ACC112 (cell line): ENCODE results near the gene OTUD7B.
A peak's percentile ranks its signal among the peaks of the same experiment; 100 is the strongest.

Source experiments
- H2AFZ ChIP-seq: fragments of 200-600 bp; sonication (generic); one replicate; pipeline ENCODE4 v1.6.0; 2017; ENCODE audit warnings: antibody characterized with exemption, low read length; ENCODE audit not compliant: unreplicated experiment
- H3K27ac ChIP-seq: fragments of 200-600 bp; sonication (generic); 2 replicates; pipeline ENCODE4 v1.5.1; 2014; ENCODE audit warnings: low read depth, mild to moderate bottlenecking, antibody characterized with exemption, low read length, moderate library complexity
- H3K27me3 ChIP-seq: fragments of 200-600 bp; sonication (generic); 2 replicates; pipeline ENCODE4 v1.6.1; 2014; ENCODE audit warnings: mild to moderate bottlenecking, antibody characterized with exemption, low read length, moderate library complexity, mixed read lengths; ENCODE audit not compliant: insufficient read depth
- H3K36me3 ChIP-seq: fragments of 200-600 bp; sonication (generic); 2 replicates; pipeline ENCODE4 v1.6.1; 2016; ENCODE audit warnings: mild to moderate bottlenecking, antibody characterized with exemption, low read length, moderate library complexity, mixed read lengths; ENCODE audit not compliant: insufficient read depth
- H3K4me1 ChIP-seq: fragments of 200-600 bp; sonication (generic); one replicate; pipeline ENCODE4 v1.6.1; 2016; ENCODE audit warnings: low read length, mixed read lengths; ENCODE audit not compliant: insufficient read depth, unreplicated experiment, control insufficient read depth
- H3K4me3 ChIP-seq: fragments of 200-600 bp; sonication (generic); 2 replicates; pipeline ENCODE4 v1.5.1; 2014; ENCODE audit warnings: mild to moderate bottlenecking, low read depth, low read length
- H3K79me2 ChIP-seq: fragments of 200-600 bp; sonication (generic); one replicate; pipeline ENCODE4 v1.6.0; 2016; ENCODE audit warnings: low read length; ENCODE audit not compliant: control insufficient read depth, unreplicated experiment, insufficient read depth

Gene OTUD7B

GRCh38 chr1:150005606-150006005, 4.9 kb downstream of the OTUD7B start:
- Histone ChIP-seq H3K4me3 (no peak overlapping the region), H2AFZ (no peak overlapping the region), H3K79me2 (peaks cover 57% of the 10 kb centered on the region), H3K4me1 (peaks cover 38% of the 10 kb centered on the region), H3K27ac (no peak overlapping the region), H3K36me3 (peaks cover 4% of the 10 kb centered on the region; the same call in 1 of the 2 replicates), H3K27me3 (no peaks in the 10 kb centered on the region)

- Histone ChIP-seq H3K79me2 (peaks cover 46% of the 10 kb centered on the region), H3K27ac (no peak overlapping the region), H3K27me3 (no peaks in the 10 kb centered on the region), H3K36me3 (peaks cover 4% of the 10 kb centered on the region; the same call in 1 of the 2 replicates), H2AFZ (no peak overlapping the region), H3K4me1 (peaks cover 37% of the 10 kb centered on the region), H3K4me3 (no peak overlapping the region)
Observed at GRCh38 chr1:150003801-150004200, 6.7 kb downstream of the OTUD7B start.

- Histone ChIP-seq H3K27ac (no peak overlapping the region), H3K27me3 (no peaks in the 10 kb centered on the region), H2AFZ (no peak overlapping the region), H3K79me2 (peaks cover 45% of the 10 kb centered on the region), H3K36me3 (peaks cover 4% of the 10 kb centered on the region; the same call in 1 of the 2 replicates), H3K4me3 (no peak overlapping the region), H3K4me1 (peaks cover 24% of the 10 kb centered on the region)
Observed at GRCh38 chr1:150002217-150002616, 8.3 kb downstream of the OTUD7B start.

- H3K36me3 ChIP-seq, result peaks cover 4% of the 10 kb centered on the region; the same call in 1 of the 2 replicates
- H3K27ac ChIP-seq, result no peak overlapping the region; the same call in 1 of the 2 replicates
- no peaks in the 10 kb centered on the region for H3K27me3 ChIP-seq
- H2AFZ ChIP-seq, result no peak overlapping the region
- H3K4me3 ChIP-seq, result no peak overlapping the region
- peaks cover 23% of the 10 kb centered on the region for H3K4me1 ChIP-seq
- H3K79me2 ChIP-seq, result peaks cover 40% of the 10 kb centered on the region
Observed at GRCh38 chr1:150001415-150001814, 9.1 kb downstream of the OTUD7B start.

GRCh38 chr1:149997585-149998262, 12.8 kb downstream of the OTUD7B start:
- Histone ChIP-seq H3K36me3 (no peaks in the 10 kb centered on the region), H3K4me1 (peaks cover 36% of the 10 kb centered on the region), H3K79me2 (peaks cover 57% of the 10 kb centered on the region), H3K27ac (no peak overlapping the region), H3K27me3 (no peaks in the 10 kb centered on the region), H3K4me3 (no peak overlapping the region), H2AFZ (no peak overlapping the region)

GRCh38 chr1:149995927-149996326, 14.6 kb downstream of the OTUD7B start:
- Histone ChIP-seq H2AFZ (no peak overlapping the region), H3K27me3 (no peaks in the 10 kb centered on the region), H3K79me2 (peaks cover 52% of the 10 kb centered on the region), H3K36me3 (no peaks in the 10 kb centered on the region), H3K4me1 (peaks cover 25% of the 10 kb centered on the region), H3K27ac (no peak overlapping the region), H3K4me3 (no peak overlapping the region)

GRCh38 chr1:149993764-149994163, 16.8 kb downstream of the OTUD7B start:
- Histone ChIP-seq H3K4me1 (peaks cover 26% of the 10 kb centered on the region), H3K27me3 (no peaks in the 10 kb centered on the region), H2AFZ (no peak overlapping the region), H3K4me3 (no peak overlapping the region), H3K79me2 (peaks cover 65% of the 10 kb centered on the region), H3K36me3 (no peaks in the 10 kb centered on the region), H3K27ac (no peak overlapping the region)

GRCh38 chr1:149993181-149993580, 17.3 kb downstream of the OTUD7B start:
- Histone ChIP-seq H3K4me3 (no peak overlapping the region), H3K36me3 (no peaks in the 10 kb centered on the region), H2AFZ (no peak overlapping the region), H3K27ac (no peak overlapping the region), H3K27me3 (no peaks in the 10 kb centered on the region), H3K79me2 (peaks cover 66% of the 10 kb centered on the region), H3K4me1 (peaks cover 31% of the 10 kb centered on the region)

- Histone ChIP-seq H3K27me3 (no peaks in the 10 kb centered on the region), H3K4me3 (no peak overlapping the region), H3K4me1 (peaks cover 30% of the 10 kb centered on the region), H2AFZ (no peak overlapping the region), H3K36me3 (no peaks in the 10 kb centered on the region), H3K79me2 (peaks cover 63% of the 10 kb centered on the region), H3K27ac (peak overlapping the region; percentile 31)
Observed at GRCh38 chr1:149987297-149987595, 23.3 kb downstream of the OTUD7B start.

- Histone ChIP-seq H3K4me3 (no peak overlapping the region; the same call in 1 of the 2 replicates), H3K79me2 (peaks cover 64% of the 10 kb centered on the region), H2AFZ (no peak overlapping the region), H3K4me1 (peaks cover 30% of the 10 kb centered on the region), H3K27ac (peak overlapping the region; percentile 31), H3K36me3 (no peaks in the 10 kb centered on the region), H3K27me3 (no peaks in the 10 kb centered on the region)
Observed at GRCh38 chr1:149986486-149987296, 23.8 kb downstream of the OTUD7B start.
